Activated CD8-positive, alpha-beta T cell treated with anti-CD3 and anti-CD28 coated beads for 36 hours (primary cell): ENCODE data around the gene PAK6. TPM values are rescaled to one million over a fixed set of nuclear protein-coding genes. Genes with fewer than 3 reads are reported as not detected.

Experiments used
- ATAC-seq: fragments of 200-7000 bp; cut with Tn5 transposase; one replicate; pipeline ENCODE4 v1.10.0; 2021; ENCODE audit warnings: mild to moderate bottlenecking, moderate library complexity
- CTCF ChIA-PET: fragments of 350-600 bp; sonication (Branson Sonifier 250); formaldehyde crosslinking; loops from one replicate; lab custom pipeline; 2021; ENCODE audit warnings: antibody characterized with exemption; lab: Charles Lee
- POLR2A ChIA-PET: fragments of 350-600 bp; sonication (Branson Sonifier 250); formaldehyde crosslinking; loops from one replicate; lab custom pipeline; 2021; ENCODE audit warnings: antibody characterized with exemption; lab: Charles Lee
- DNase-seq: peaks from one replicate; pipeline ENCODE4 v3.0.0-alpha.2; 2020
- H3K27ac Mint-ChIP-seq: one replicate; pipeline ENCODE4 v1.8.0; 2021; ENCODE audit warnings: mild to moderate bottlenecking, mixed read lengths
- H3K27me3 Mint-ChIP-seq: one replicate; pipeline ENCODE4 v1.8.0; 2021; ENCODE audit warnings: mixed read lengths
- H3K36me3 Mint-ChIP-seq: one replicate; pipeline ENCODE4 v1.8.0; 2021; ENCODE audit warnings: low read depth, mixed read lengths
- H3K4me1 Mint-ChIP-seq: one replicate; pipeline ENCODE4 v1.8.0; 2021; ENCODE audit warnings: low read depth, mixed read lengths
- H3K4me3 Mint-ChIP-seq: one replicate; pipeline ENCODE4 v1.8.0; 2021; ENCODE audit warnings: mild to moderate bottlenecking, moderate library complexity, mixed read lengths
- H3K9me3 Mint-ChIP-seq: one replicate; pipeline ENCODE4 v1.8.0; 2021; ENCODE audit warnings: mixed read lengths
- CTCF ChIP-seq: fragments of 200-600 bp; IDR thresholded peaks from one replicate; pipeline ENCODE4 v1.8.0; 2022; ENCODE audit warnings: antibody characterized with exemption, mild to moderate bottlenecking
- intact Hi-C: fragments of 100-400 bp; cut with micrococcal nuclease; formaldehyde crosslinking; loops from one replicate; pipeline ENCODE4 v1.10.0; 2022
- total RNA-seq, 2 experiments: library from RNA; stranded (reverse); gene quantifications; one replicate each; pipeline ENCODE4 v1.2.3, GENCODE V29; 2021

The PAK6 gene
- total RNA-seq, 2 experiments from 2014 or later = 0.67 to 0.83 TPM

DNA sequence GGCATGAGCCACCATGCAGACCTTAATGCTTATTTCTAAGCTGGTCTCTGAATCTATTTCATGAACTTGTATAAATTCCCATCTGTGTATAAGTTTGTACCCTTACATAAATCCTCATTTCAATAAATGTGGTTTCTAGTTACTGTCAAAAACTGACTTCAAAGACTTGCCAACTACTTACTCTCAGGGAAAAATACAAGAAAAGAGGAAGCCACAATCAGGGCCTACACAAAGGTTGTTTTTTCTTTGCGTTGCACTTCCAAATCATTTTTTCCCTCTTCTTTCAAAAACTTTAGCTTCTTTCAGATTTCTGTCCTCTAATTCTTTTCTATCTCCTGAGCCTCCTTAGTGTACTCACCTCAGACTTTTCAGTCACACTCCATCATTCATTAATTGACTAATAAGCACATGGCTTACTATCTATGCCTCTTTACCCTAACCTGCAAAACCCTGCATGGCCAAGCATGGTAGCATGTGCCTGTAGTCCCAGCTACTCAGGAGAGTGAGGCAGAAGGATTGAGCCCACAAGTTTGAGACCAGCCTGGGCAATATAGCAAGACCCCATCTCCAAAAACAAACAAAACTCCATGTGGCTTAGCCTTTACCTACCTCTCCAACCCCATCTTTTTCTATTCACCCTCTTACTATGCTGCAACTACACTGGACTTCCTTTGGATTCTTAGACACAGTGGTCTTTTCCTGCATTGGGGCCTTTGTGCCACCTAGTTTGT lies 40.3 kb upstream of the PAK6 start:
- intact Hi-C loops = no loop called here

DNA sequence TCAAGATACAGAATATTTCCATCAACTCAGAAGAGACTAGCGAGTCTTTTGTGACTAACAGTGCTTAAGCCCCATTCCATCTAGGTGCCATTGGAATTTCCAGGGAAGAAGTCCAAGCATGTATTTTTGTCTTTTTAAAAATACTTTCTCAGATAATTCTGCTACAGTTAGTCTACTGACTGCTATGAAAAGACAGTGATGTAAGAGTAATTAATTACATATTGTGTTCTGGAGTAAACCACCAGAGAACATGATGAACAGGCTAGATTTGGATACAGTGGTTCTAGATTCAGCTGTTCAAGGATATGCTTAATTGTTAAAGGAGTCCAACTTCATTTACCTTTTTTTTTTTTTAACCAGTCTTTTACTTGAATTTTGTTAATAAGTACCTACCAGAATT lies 34.8 kb upstream of the PAK6 start:
- no peak for TF ChIP-seq CTCF
- no peak for DNase-seq
- no peak overlapping the region for H3K4me3 Mint-ChIP-seq
- ATAC-seq = no peak
- no peak overlapping the region for H3K27ac Mint-ChIP-seq
- H3K9me3 Mint-ChIP-seq = no peaks in the 10 kb centered on the region
- intact Hi-C loops = no loop called here
- no peaks in the 10 kb centered on the region for H3K4me1 Mint-ChIP-seq
- peaks cover 53% of the 10 kb centered on the region for H3K36me3 Mint-ChIP-seq
- POLR2A ChIA-PET = interaction anchor here (0.7 kb wide), 1 partner anchor 46 kb away, joined by 3 read pairs; no protein-coding TSS in a partner anchor
- H3K27me3 Mint-ChIP-seq = no peaks in the 10 kb centered on the region
- CTCF ChIA-PET = interaction anchor here (0.9 to 1.8 kb wide), 3 partner anchors 48 to 158 kb away, joined by 3 to 5 read pairs (median 3); no protein-coding TSS in a partner anchor

More for the DNA sequence above, 40.3 kb upstream of the PAK6 start:
- Mint-ChIP-seq H3K4me1 (peaks cover 24% of the 10 kb centered on the region), H3K36me3 (peaks cover 65% of the 10 kb centered on the region), H3K9me3 (no peaks in the 10 kb centered on the region), H3K4me3 (no peak overlapping the region), H3K27me3 (no peaks in the 10 kb centered on the region), H3K27ac (no peak overlapping the region)
- ChIA-PET CTCF (interaction anchor here (0.8 to 1.8 kb wide), 5 partner anchors 14 to 153 kb away, joined by 3 to 6 read pairs (median 3); no protein-coding TSS in a partner anchor), POLR2A (no interaction called here)
- TF ChIP-seq CTCF = no peak
- ATAC-seq = no peak
- no peak for DNase-seq

DNA sequence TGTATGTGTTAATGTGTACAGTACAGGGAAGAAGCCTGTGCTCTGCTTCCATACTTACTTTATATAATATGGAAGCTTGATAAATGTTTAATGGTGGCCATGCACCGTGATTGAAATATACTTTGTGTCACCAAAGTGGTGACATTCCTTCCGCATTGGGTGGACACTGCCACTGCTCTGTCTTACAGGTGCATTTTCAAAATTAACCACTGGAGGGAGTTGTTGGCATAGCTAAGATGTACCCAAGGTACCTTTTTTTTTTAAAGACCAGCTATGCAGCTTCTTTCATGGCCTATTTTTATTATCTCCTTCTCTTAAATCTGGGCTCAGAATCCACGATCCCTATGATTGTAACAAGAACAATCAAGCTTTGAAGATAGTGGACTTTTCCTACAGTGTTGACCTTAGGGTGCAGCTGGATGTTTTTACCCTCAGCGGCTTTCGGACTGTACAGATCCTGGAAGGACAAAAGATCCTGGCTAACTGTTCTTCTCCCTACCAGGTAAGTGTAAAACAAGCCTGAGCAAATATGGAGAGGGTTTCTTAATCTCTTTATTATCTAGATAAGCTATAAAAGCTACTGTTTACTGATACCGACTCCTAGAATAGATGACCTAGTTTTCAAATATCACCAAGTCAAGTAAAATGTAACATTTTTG lies 21.6 kb upstream of the PAK6 start:
- no peaks in the 10 kb centered on the region for H3K27me3 Mint-ChIP-seq
- TF ChIP-seq CTCF = peak; percentile 84
- H3K36me3 Mint-ChIP-seq = peaks cover 52% of the 10 kb centered on the region
- DNase-seq (peak; percentile 52), ATAC-seq (peak; percentile 93)
- no peaks in the 10 kb centered on the region for H3K4me1 Mint-ChIP-seq
- intact Hi-C loops = loop anchor here (1.0 kb wide), 1 partner anchor 57 kb away; no protein-coding TSS in a partner anchor
- H3K4me3 Mint-ChIP-seq = no peak overlapping the region
- CTCF ChIA-PET = interaction anchor here (0.7 to 5.7 kb wide), 43 partner anchors 11 to 202 kb away, joined by 3 to 143 read pairs (median 5); partner anchors contain the start of genes ANKRD63, BMF, BUB1B and CCDC9B
- no peak overlapping the region for H3K27ac Mint-ChIP-seq
- POLR2A ChIA-PET = interaction anchor here (0.7 to 1.4 kb wide), 4 partner anchors 13 to 170 kb away, joined by 3 to 4 read pairs (median 4); no protein-coding TSS in a partner anchor
- no peaks in the 10 kb centered on the region for H3K9me3 Mint-ChIP-seq

GRCh38 chr15:40219801-40220200 lies 19.1 kb upstream of the PAK6 start:
- Mint-ChIP-seq H3K36me3 (peaks cover 39% of the 10 kb centered on the region), H3K9me3 (no peaks in the 10 kb centered on the region), H3K27ac (no peak overlapping the region), H3K4me3 (no peak overlapping the region), H3K27me3 (no peaks in the 10 kb centered on the region), H3K4me1 (no peaks in the 10 kb centered on the region)
- POLR2A ChIA-PET = no interaction called here
- ATAC-seq (no peak), DNase-seq (no peak)
- intact Hi-C loops = no loop called here
- CTCF ChIA-PET = interaction anchor here (0.7 to 5.7 kb wide), 5 partner anchors 9 to 174 kb away, joined by 3 to 143 read pairs (median 5); no protein-coding TSS in a partner anchor
- TF ChIP-seq CTCF = no peak
